ENCODE data around the gene LZTR1.

DNA sequence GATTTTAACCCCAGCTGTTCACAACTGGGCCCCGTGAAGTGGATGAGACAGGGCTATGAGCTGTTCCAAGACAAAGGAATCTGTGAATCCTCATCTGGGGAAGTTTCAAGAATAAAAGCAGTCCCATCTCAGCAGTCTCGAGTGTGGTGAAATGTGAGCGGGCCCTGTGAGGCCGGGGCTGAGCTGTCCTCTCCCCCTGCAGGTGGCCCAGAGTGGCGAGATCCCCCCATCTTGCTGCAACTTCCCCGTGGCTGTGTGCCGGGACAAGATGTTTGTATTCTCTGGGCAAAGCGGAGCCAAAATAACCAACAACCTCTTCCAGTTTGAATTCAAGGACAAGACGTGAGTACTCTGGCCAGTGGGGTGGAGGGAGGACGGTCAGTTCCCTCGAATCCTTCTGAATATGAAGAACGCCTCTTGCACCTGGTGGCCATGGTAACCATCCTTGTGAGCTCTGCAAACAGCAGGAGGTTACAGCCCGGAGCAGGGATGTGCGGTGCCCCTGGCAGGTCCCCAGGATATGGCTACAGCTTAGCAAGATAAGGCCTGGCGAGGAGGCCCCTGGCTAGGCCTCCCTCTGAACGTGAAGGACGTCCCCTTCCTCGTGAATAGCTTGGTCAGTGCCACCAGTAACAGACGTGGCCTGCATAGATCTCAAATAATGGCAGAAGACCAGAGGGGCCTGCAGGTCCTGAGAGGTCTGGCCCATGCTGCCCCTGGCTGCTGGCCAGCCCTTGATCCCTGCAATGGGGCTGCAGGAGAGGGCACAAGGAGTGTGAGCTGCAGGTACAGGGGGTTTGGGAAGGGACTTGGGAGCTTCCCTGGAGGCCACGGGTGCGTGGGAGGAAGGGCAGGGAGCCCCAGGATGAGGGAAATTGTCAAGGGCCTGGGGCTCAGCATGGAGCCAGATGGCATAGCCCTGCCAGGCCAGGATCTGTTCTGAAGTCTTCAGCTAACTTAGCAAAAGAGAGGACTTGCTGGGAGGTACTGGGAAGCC is 8.4 kb downstream of the LZTR1 start:
- TF ChIP-seq, protein P1, sequence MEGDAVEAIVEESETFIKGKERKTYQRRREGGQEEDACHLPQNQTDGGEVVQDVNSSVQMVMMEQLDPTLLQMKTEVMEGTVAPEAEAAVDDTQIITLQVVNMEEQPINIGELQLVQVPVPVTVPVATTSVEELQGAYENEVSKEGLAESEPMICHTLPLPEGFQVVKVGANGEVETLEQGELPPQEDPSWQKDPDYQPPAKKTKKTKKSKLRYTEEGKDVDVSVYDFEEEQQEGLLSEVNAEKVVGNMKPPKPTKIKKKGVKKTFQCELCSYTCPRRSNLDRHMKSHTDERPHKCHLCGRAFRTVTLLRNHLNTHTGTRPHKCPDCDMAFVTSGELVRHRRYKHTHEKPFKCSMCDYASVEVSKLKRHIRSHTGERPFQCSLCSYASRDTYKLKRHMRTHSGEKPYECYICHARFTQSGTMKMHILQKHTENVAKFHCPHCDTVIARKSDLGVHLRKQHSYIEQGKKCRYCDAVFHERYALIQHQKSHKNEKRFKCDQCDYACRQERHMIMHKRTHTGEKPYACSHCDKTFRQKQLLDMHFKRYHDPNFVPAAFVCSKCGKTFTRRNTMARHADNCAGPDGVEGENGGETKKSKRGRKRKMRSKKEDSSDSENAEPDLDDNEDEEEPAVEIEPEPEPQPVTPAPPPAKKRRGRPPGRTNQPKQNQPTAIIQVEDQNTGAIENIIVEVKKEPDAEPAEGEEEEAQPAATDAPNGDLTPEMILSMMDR (IDR thresholded peaks at IDR 0.05) = no peak
- no peak for TF ChIP-seq RAD21 (IDR thresholded peaks at IDR 0.05; ENCODE audit: low read length)
- TF ChIP-seq GABPA (IDR thresholded peaks at IDR 0.05; ENCODE audit: low read depth) = no peak
- TF ChIP-seq, protein P2, sequence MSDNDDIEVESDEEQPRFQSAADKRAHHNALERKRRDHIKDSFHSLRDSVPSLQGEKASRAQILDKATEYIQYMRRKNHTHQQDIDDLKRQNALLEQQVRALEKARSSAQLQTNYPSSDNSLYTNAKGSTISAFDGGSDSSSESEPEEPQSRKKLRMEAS (IDR thresholded peaks at IDR 0.05; ENCODE audit: low read depth) = no peak
- TF ChIP-seq EP300 (IDR thresholded peaks at IDR 0.05; ENCODE audit: borderline replicate concordance in 1 of 2, low read depth in 1 of 2, low read length in 1 of 2) = no peak
- no peak for TF ChIP-seq NRF1 (IDR thresholded peaks at IDR 0.05; ENCODE audit: low read depth, low read length)
- TF ChIP-seq, protein P3, sequence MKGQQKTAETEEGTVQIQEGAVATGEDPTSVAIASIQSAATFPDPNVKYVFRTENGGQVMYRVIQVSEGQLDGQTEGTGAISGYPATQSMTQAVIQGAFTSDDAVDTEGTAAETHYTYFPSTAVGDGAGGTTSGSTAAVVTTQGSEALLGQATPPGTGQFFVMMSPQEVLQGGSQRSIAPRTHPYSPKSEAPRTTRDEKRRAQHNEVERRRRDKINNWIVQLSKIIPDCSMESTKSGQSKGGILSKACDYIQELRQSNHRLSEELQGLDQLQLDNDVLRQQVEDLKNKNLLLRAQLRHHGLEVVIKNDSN (IDR thresholded peaks at IDR 0.05; ENCODE audit: borderline replicate concordance, low read depth) = no peak
- TF ChIP-seq, protein P4, sequence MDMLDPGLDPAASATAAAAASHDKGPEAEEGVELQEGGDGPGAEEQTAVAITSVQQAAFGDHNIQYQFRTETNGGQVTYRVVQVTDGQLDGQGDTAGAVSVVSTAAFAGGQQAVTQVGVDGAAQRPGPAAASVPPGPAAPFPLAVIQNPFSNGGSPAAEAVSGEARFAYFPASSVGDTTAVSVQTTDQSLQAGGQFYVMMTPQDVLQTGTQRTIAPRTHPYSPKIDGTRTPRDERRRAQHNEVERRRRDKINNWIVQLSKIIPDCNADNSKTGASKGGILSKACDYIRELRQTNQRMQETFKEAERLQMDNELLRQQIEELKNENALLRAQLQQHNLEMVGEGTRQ (IDR thresholded peaks at IDR 0.05; ENCODE audit: borderline replicate concordance, low read depth, low read length) = no peak
- TF ChIP-seq, protein P5, sequence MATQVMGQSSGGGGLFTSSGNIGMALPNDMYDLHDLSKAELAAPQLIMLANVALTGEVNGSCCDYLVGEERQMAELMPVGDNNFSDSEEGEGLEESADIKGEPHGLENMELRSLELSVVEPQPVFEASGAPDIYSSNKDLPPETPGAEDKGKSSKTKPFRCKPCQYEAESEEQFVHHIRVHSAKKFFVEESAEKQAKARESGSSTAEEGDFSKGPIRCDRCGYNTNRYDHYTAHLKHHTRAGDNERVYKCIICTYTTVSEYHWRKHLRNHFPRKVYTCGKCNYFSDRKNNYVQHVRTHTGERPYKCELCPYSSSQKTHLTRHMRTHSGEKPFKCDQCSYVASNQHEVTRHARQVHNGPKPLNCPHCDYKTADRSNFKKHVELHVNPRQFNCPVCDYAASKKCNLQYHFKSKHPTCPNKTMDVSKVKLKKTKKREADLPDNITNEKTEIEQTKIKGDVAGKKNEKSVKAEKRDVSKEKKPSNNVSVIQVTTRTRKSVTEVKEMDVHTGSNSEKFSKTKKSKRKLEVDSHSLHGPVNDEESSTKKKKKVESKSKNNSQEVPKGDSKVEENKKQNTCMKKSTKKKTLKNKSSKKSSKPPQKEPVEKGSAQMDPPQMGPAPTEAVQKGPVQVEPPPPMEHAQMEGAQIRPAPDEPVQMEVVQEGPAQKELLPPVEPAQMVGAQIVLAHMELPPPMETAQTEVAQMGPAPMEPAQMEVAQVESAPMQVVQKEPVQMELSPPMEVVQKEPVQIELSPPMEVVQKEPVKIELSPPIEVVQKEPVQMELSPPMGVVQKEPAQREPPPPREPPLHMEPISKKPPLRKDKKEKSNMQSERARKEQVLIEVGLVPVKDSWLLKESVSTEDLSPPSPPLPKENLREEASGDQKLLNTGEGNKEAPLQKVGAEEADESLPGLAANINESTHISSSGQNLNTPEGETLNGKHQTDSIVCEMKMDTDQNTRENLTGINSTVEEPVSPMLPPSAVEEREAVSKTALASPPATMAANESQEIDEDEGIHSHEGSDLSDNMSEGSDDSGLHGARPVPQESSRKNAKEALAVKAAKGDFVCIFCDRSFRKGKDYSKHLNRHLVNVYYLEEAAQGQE (IDR thresholded peaks at IDR 0.05; ENCODE audit: low read depth, low read length) = no peak
- no peak for TF ChIP-seq POLR2AphosphoS5 (IDR thresholded peaks at IDR 0.05; ENCODE audit: low read depth, low read length)
- no peak for TF ChIP-seq FOXJ3 (CRISPR knock-in tag; IDR thresholded peaks at IDR 0.05)
- no peak for TF ChIP-seq EZH2phosphoT487 (IDR thresholded peaks at IDR 0.05; ENCODE audit: borderline replicate concordance, low read depth)
- TF ChIP-seq MEF2A (IDR thresholded peaks at IDR 0.05; ENCODE audit: borderline replicate concordance, low read depth) = no peak

Measured in SK-N-SH (cell line).